Ishikawa (cell line): Measurements from ENCODE around the gene CALML4.

ENCODE experiments used
- CEBPB ChIP-seq: IDR thresholded peaks from 2 replicates; pipeline ENCODE4 v1.6.1; 2012
- CREB1 ChIP-seq: IDR thresholded peaks from 2 replicates; pipeline ENCODE4 v1.6.1; 2012; ENCODE audit warnings: low read depth
- EGR1 ChIP-seq: IDR thresholded peaks from 2 replicates; pipeline ENCODE4 v1.6.1; 2012
- EP300 ChIP-seq: IDR thresholded peaks from 2 replicates; pipeline ENCODE4 v1.6.1; 2012; ENCODE audit warnings: borderline replicate concordance
- FOXM1 ChIP-seq: IDR thresholded peaks from 2 replicates; pipeline ENCODE4 v1.6.1; 2012; ENCODE audit warnings: low read depth, borderline replicate concordance
- NFIC ChIP-seq: IDR thresholded peaks from 2 replicates; pipeline ENCODE4 v1.6.1; 2012
- RAD21 ChIP-seq: IDR thresholded peaks from 2 replicates; pipeline ENCODE4 v1.6.1; 2012; ENCODE audit warnings: low read depth
- TAF1 ChIP-seq: IDR thresholded peaks from 2 replicates; pipeline ENCODE4 v1.6.1; 2012; ENCODE audit warnings: low read depth, mild to moderate bottlenecking
- TCF12 ChIP-seq: IDR thresholded peaks from 2 replicates; pipeline ENCODE4 v1.6.1; 2012; ENCODE audit warnings: low read depth
- TEAD4 ChIP-seq: IDR thresholded peaks from 2 replicates; pipeline ENCODE4 v1.6.1; 2012
- YY1 ChIP-seq: IDR thresholded peaks from 2 replicates; pipeline ENCODE4 v1.6.1; 2012; ENCODE audit warnings: low read depth
- ZBTB7A ChIP-seq: IDR thresholded peaks from 2 replicates; pipeline ENCODE4 v1.6.1; 2012; ENCODE audit warnings: low read depth
- TF ChIP-seq, protein P1 (sequence below): IDR thresholded peaks from 2 replicates; pipeline ENCODE4 v1.6.1; 2012
- TF ChIP-seq, protein P2 (sequence below): IDR thresholded peaks from 2 replicates; pipeline ENCODE4 v1.6.1; 2012
- TF ChIP-seq, protein P3 (sequence below): IDR thresholded peaks from 2 replicates; pipeline ENCODE4 v1.6.1; 2012; ENCODE audit warnings: low read depth, mild to moderate bottlenecking

The CALML4 gene

DNA sequence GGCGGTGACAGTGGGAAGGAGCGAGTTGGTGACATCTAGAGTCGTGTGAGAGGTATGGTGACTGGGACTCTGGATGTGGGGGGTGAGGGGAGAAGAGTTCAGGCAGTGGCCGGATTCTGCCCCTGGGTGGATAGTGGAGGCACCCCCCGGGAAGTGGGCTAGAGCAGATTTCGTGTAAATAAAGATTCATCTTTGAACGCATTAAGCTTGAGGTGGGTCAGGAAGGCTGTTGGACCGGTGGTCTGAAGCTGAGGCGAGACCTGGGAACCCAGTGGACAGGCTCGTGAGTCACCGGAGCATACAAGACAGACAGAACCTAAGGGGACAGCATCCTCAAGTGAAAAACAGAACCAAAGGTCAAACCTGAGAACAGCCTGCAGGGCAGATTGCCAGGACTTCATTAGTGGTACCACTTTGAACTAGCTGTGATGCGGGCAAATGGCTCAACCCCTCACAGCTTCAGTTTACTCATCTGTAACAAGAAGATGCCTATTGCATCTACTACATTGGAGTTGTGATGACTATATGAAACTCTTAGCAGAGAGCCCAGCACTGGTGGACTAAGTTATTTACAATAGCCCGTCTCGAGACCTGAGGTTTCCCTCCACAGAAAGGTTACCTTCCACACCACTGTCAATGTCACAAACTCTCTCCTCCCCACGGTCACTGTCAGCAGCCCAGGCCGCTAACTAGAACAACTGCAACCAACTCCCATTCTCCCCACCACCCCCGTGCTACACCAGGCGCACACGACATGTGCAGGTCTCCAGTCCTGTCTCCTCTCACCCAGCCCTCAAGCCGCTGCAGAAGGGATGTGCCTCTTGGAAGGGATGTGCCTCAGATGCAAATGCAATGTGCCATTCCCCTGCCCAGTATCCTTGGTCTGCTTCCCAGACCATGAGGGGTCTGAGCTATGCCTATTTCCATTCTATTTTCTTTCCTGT, 25.3 kb upstream of the CALML4 start:
- TF ChIP-seq TEAD4 (no peak), CEBPB (no peak), YY1 (no peak), EP300 (no peak), NFIC (no peak), RAD21 (no peak), EGR1 (no peak), TAF1 (no peak), TCF12 (no peak), ZBTB7A (no peak)
- TF ChIP-seq, protein P1, sequence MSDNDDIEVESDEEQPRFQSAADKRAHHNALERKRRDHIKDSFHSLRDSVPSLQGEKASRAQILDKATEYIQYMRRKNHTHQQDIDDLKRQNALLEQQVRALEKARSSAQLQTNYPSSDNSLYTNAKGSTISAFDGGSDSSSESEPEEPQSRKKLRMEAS, result no peak
- TF ChIP-seq, protein P2, sequence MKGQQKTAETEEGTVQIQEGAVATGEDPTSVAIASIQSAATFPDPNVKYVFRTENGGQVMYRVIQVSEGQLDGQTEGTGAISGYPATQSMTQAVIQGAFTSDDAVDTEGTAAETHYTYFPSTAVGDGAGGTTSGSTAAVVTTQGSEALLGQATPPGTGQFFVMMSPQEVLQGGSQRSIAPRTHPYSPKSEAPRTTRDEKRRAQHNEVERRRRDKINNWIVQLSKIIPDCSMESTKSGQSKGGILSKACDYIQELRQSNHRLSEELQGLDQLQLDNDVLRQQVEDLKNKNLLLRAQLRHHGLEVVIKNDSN, result no peak
- TF ChIP-seq, protein P3, sequence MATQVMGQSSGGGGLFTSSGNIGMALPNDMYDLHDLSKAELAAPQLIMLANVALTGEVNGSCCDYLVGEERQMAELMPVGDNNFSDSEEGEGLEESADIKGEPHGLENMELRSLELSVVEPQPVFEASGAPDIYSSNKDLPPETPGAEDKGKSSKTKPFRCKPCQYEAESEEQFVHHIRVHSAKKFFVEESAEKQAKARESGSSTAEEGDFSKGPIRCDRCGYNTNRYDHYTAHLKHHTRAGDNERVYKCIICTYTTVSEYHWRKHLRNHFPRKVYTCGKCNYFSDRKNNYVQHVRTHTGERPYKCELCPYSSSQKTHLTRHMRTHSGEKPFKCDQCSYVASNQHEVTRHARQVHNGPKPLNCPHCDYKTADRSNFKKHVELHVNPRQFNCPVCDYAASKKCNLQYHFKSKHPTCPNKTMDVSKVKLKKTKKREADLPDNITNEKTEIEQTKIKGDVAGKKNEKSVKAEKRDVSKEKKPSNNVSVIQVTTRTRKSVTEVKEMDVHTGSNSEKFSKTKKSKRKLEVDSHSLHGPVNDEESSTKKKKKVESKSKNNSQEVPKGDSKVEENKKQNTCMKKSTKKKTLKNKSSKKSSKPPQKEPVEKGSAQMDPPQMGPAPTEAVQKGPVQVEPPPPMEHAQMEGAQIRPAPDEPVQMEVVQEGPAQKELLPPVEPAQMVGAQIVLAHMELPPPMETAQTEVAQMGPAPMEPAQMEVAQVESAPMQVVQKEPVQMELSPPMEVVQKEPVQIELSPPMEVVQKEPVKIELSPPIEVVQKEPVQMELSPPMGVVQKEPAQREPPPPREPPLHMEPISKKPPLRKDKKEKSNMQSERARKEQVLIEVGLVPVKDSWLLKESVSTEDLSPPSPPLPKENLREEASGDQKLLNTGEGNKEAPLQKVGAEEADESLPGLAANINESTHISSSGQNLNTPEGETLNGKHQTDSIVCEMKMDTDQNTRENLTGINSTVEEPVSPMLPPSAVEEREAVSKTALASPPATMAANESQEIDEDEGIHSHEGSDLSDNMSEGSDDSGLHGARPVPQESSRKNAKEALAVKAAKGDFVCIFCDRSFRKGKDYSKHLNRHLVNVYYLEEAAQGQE, result no peak

GRCh38 chr15:68229386-68230156, 24.4 kb upstream of the CALML4 start, which contains the start of gene CLN6:
Gene CLN6, minus strand, starts transcription at chr15:68229728. Its CDS starts 144 bp downstream, at chr15:68229584.
- TF ChIP-seq TEAD4 (no peak), TCF12 (no peak), CREB1 (no peak), FOXM1 (no peak), CEBPB (no peak), TAF1 (peak; percentile 53; the same call in 1 of the 2 replicates), ZBTB7A (peak; percentile 29; the same call in 1 of the 2 replicates), EGR1 (peak; percentile 57), EP300 (no peak), NFIC (no peak), YY1 (no peak; the same call in 1 of the 2 replicates), RAD21 (no peak)
- TF ChIP-seq, protein P2, result peak; percentile 95
- TF ChIP-seq, protein P3, result no peak
- TF ChIP-seq, protein P1, result peak; percentile 97

DNA sequence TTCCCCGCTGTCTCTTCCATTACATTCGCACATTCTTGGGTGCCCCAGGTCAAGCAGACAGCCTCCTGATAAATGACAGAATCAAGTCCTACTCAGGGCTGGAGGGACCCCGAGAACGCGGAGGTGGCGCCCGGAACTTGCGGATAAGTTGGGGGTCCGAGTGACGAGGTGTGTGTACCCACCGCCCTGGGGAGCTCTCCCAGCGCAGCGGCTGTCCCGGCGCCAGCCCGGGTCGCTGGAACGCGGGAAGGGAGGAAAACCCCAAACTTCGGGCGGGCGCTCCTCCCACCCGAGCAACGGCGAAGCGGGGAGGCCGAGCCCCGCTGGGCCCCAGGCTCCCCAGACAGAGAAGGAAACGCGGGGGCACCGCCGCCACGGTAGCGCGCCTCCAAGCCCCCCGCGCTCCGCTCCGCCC, 23.8 kb upstream of the CALML4 start:
- TF ChIP-seq ZBTB7A, result peak; percentile 31
- no peak for TF ChIP-seq CEBPB

GRCh38 chr15:68228143-68228970, 23.2 kb upstream of the CALML4 start:
- TF ChIP-seq RAD21, result no peak
- no peak for TF ChIP-seq NFIC
- TF ChIP-seq, protein P3, result no peak
- no peak for TF ChIP-seq TCF12
